SK-N-SH (cell line): ENCODE data around the gene LMO2.

Experiments used
- EP300 ChIP-seq, 2 experiments: IDR thresholded peaks; 2 replicates each; pipeline versions ENCODE4 v1.4.0 to v1.6.1; 2012; ENCODE audit warnings: borderline replicate concordance in 1 of 2, low read depth in 1 of 2, low read length in 1 of 2
- FOXJ3 ChIP-seq: sonication (generic); formaldehyde crosslinking; IDR thresholded peaks from 2 replicates; pipeline ENCODE4 v1.5.1; 2020; ENCODE audit warnings: mild to moderate bottlenecking, missing genetic modification reagents
- MAX ChIP-seq: IDR thresholded peaks from 2 replicates; pipeline ENCODE4 v1.4.0; 2012; ENCODE audit warnings: low read depth
- MXI1 ChIP-seq: IDR thresholded peaks from 2 replicates; pipeline ENCODE4 v1.6.1; 2012; ENCODE audit warnings: mild to moderate bottlenecking, low read depth, low read length, improper control_type of control experiment
- NFIC ChIP-seq: IDR thresholded peaks from 2 replicates; pipeline ENCODE4 v1.4.0; 2012; ENCODE audit warnings: borderline replicate concordance
- POLR2AphosphoS5 ChIP-seq: IDR thresholded peaks from 2 replicates; pipeline ENCODE4 v1.6.1; 2012; ENCODE audit warnings: low read depth, low read length
- RAD21 ChIP-seq: IDR thresholded peaks from 2 replicates; pipeline ENCODE4 v1.6.1; 2012; ENCODE audit warnings: mild to moderate bottlenecking, low read length
- RXRA ChIP-seq: IDR thresholded peaks from 2 replicates; pipeline ENCODE4 v1.4.0; 2012; ENCODE audit warnings: low read depth, mild to moderate bottlenecking, borderline replicate concordance
- TAF1 ChIP-seq: IDR thresholded peaks from 2 replicates; pipeline ENCODE4 v1.6.1; 2012; ENCODE audit warnings: low read depth, mild to moderate bottlenecking, low read length, moderate library complexity, borderline replicate concordance
- TEAD4 ChIP-seq: IDR thresholded peaks from 2 replicates; pipeline ENCODE4 v1.4.0; 2012; ENCODE audit warnings: mild to moderate bottlenecking, borderline replicate concordance; ENCODE audit not compliant: insufficient read depth
- TF ChIP-seq, protein P1 (sequence below): fragments of 200-600 bp; sonication (generic); IDR thresholded peaks from 2 replicates; pipeline ENCODE4 v1.6.1; 2017; ENCODE audit warnings: antibody characterized with exemption, mild to moderate bottlenecking, moderate library complexity
- TF ChIP-seq, protein P2 (sequence below): IDR thresholded peaks from 2 replicates; pipeline ENCODE4 v1.6.1; 2012; ENCODE audit warnings: mild to moderate bottlenecking, low read depth, low read length, moderate library complexity

DNA sequence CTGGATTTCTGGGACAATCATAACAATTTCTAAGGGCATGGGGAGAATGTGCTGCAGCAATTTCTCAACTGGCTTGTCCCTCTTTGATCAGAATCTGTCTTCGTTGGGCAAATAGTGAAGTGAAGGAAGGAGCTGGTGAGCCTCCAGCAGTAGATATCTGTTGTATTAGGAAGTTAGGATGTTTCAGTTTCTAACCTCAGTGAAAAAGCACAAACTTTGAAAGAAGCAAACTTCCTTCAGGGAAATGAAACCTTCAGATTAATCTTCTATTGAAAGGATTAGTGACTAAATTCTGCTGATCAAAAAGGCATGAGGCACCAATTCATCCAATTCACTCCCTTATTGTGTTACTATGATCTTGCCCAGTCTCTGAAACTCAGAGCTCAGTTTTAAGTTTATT lies 24.3 kb downstream of the LMO2 start:
- no peak for TF ChIP-seq MAX
- no peak for TF ChIP-seq NFIC
- TF ChIP-seq TEAD4, result no peak
- no peak for TF ChIP-seq TAF1
- no peak for TF ChIP-seq RXRA
- TF ChIP-seq, protein P1, sequence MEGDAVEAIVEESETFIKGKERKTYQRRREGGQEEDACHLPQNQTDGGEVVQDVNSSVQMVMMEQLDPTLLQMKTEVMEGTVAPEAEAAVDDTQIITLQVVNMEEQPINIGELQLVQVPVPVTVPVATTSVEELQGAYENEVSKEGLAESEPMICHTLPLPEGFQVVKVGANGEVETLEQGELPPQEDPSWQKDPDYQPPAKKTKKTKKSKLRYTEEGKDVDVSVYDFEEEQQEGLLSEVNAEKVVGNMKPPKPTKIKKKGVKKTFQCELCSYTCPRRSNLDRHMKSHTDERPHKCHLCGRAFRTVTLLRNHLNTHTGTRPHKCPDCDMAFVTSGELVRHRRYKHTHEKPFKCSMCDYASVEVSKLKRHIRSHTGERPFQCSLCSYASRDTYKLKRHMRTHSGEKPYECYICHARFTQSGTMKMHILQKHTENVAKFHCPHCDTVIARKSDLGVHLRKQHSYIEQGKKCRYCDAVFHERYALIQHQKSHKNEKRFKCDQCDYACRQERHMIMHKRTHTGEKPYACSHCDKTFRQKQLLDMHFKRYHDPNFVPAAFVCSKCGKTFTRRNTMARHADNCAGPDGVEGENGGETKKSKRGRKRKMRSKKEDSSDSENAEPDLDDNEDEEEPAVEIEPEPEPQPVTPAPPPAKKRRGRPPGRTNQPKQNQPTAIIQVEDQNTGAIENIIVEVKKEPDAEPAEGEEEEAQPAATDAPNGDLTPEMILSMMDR, result no peak
- no peak for TF ChIP-seq RAD21
- TF ChIP-seq, protein P2, sequence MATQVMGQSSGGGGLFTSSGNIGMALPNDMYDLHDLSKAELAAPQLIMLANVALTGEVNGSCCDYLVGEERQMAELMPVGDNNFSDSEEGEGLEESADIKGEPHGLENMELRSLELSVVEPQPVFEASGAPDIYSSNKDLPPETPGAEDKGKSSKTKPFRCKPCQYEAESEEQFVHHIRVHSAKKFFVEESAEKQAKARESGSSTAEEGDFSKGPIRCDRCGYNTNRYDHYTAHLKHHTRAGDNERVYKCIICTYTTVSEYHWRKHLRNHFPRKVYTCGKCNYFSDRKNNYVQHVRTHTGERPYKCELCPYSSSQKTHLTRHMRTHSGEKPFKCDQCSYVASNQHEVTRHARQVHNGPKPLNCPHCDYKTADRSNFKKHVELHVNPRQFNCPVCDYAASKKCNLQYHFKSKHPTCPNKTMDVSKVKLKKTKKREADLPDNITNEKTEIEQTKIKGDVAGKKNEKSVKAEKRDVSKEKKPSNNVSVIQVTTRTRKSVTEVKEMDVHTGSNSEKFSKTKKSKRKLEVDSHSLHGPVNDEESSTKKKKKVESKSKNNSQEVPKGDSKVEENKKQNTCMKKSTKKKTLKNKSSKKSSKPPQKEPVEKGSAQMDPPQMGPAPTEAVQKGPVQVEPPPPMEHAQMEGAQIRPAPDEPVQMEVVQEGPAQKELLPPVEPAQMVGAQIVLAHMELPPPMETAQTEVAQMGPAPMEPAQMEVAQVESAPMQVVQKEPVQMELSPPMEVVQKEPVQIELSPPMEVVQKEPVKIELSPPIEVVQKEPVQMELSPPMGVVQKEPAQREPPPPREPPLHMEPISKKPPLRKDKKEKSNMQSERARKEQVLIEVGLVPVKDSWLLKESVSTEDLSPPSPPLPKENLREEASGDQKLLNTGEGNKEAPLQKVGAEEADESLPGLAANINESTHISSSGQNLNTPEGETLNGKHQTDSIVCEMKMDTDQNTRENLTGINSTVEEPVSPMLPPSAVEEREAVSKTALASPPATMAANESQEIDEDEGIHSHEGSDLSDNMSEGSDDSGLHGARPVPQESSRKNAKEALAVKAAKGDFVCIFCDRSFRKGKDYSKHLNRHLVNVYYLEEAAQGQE, result no peak
- TF ChIP-seq FOXJ3, result no peak
- no peak for TF ChIP-seq EP300 (IDR thresholded peaks at IDR 0.05; ENCODE audit: borderline replicate concordance in 1 of 2, low read depth in 1 of 2, low read length in 1 of 2)
- no peak for TF ChIP-seq POLR2AphosphoS5
- no peak for TF ChIP-seq MXI1
